Epithelial cell of esophagus (primary cell): ENCODE measurements around the gene TBC1D17.

Experiments used
- DNase-seq: peaks from one replicate; pipeline ENCODE4 v3.0.0; 2010; ENCODE audit warnings: low read depth
- H3K4me3 ChIP-seq: 2 replicates; pipeline ENCODE4 v1.5.1; 2011; ENCODE audit warnings: mild to moderate bottlenecking, low read length, control low read depth
- CTCF ChIP-seq: IDR thresholded peaks from 2 replicates; pipeline ENCODE4 v1.5.1; 2011; ENCODE audit warnings: low read depth, mild to moderate bottlenecking, low read length, control low read depth, inconsistent platforms; ENCODE audit not compliant: insufficient read depth; ENCODE audit errors: missing control alignments

The TBC1D17 gene

DNA sequence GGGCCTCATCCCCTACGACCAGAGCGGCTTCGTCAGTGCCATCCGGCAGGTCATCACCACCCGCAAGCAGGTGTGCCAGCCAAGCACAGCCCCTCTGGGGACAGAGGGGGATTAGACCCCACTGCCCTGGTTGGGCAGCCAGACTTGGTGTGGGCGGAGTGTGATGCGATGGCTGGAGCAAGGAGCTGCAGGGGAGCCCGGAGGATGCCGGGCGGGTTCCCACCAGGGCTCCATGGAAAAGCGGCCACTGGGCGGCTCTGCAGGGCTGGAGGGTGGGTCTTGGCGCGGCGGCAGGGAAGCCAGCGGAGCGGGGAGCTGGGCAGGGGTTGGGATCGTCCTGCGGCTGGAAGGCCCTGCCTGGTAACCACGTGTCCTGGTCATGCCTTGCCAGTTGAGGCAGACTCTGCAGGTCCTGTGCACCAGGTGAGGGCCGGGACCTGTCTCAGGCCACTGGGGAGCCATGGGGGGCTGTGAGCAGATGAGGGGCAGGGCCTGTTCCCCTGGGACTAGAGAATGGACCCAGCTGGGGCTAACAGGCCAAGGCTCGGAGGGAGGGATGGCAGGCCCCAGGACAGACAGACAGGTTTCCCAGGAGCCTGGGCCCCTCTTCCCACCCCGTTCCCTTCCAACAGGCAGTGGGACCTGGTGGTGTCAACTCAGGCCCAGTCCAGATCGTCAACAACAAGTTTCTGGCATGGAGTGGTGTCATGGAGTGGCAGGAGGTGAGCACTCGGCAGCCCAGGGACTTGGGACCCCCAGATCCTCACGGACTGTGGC lies 20.3 kb upstream of the TBC1D17 start:
- no peak for DNase-seq
- TF ChIP-seq CTCF = no peak
- H3K4me3 ChIP-seq = no peak overlapping the region

DNA sequence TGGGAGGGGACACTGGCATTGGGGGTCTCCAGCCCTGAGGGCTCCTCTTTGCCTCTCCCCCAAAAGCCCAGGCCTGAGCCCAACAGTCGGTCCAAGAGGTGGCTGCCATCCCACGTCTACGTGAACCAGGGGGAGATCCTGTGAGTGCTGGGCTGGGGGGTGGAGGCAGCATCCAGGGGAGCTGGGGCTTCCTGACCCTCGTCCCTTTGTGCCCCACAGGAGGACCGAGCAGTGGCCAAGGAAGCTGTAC lies 19.7 kb upstream of the TBC1D17 start:
- DNase-seq = no peak
- no peak overlapping the region for H3K4me3 ChIP-seq
- TF ChIP-seq CTCF = no peak

- TF ChIP-seq CTCF = no peak
- no peak for DNase-seq
- no peak overlapping the region for H3K4me3 ChIP-seq
Observed at GRCh38 chr19:49858088-49858985, 19.2 kb upstream of the TBC1D17 start.

- H3K4me3 ChIP-seq = no peak overlapping the region
- DNase-seq = no peak
- TF ChIP-seq CTCF = no peak
Observed at GRCh38 chr19:49859682-49860335, 17.7 kb upstream of the TBC1D17 start.

- no peak for DNase-seq
- TF ChIP-seq CTCF = no peak
- no peak overlapping the region for H3K4me3 ChIP-seq
Observed at GRCh38 chr19:49860336-49861102, 17.0 kb upstream of the TBC1D17 start.

GRCh38 chr19:49861107-49861506 lies 16.4 kb upstream of the TBC1D17 start:
- no peak overlapping the region for H3K4me3 ChIP-seq
- TF ChIP-seq CTCF = no peak

More at GRCh38 chr19:49861107-49861506, 16.4 kb upstream of the TBC1D17 start:
- peak; percentile 47 for DNase-seq
